ENCODE measurements around the gene TSC22D4.
"Not testable (repeated sequence)": the region's sequence is repeated elsewhere in the genome, so short reads cannot be mapped to it uniquely, and the experiment has no call there.

Gene TSC22D4

DNA sequence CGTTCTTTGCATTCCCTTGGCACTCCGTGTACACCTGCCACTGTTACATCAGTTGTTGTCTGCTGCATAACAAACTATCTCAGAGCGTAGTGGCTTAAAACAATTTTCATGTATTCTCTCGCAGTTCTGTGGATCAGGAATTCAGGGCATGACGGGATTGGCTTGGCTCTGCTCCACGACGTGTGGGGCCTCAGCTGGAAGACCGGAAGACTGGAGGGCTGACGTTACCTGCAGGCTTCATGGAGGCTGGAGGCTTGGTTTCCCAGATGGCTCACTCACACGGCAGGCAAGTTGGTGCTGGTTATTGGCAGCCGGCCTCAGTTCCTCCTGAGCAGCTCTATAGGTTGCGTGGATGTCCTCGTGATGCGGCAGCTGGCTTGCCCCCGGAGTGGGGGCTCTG is 30.2 kb upstream of the TSC22D4 start:
- DNase-seq (ENCODE audit: extremely low spot score), result no peak
- POLR2A ChIA-PET, result no interaction called here
- CTCF ChIA-PET, result no interaction called here
- TF ChIP-seq FOXK2 (IDR thresholded peaks at IDR 0.05), result no peak
- no peak for TF ChIP-seq ZNF384 (IDR thresholded peaks at IDR 0.05)
- TF ChIP-seq L3MBTL2 (conservative IDR thresholded peaks at IDR 0.05), result no peak
- TF ChIP-seq HDGF (IDR thresholded peaks at IDR 0.05; ENCODE audit: borderline replicate concordance), result no peak
- no peak for TF ChIP-seq SUZ12 (IDR thresholded peaks at IDR 0.05)
- TF ChIP-seq LEF1 (IDR thresholded peaks at IDR 0.05; ENCODE audit: borderline replicate concordance), result no peak
- TF ChIP-seq ELF4 (IDR thresholded peaks at IDR 0.05), result no peak
- no peak for TF ChIP-seq FOXM1 (IDR thresholded peaks at IDR 0.05; ENCODE audit: borderline replicate concordance)

GRCh38 chr7:100506356-100506923 is 27.4 kb upstream of the TSC22D4 start:
- ChIA-PET CTCF (interaction anchor here (0.6 to 0.8 kb wide), 2 partner anchors 37 to 54 kb away, joined by 4 to 7 read pairs; no protein-coding TSS in a partner anchor), POLR2A (interaction anchor here (0.9 kb wide), 1 partner anchor 28 kb away, joined by 3 read pairs; the partner anchor contains the start of gene TSC22D4)
- no peak for DNase-seq (ENCODE audit: extremely low spot score)
- TF ChIP-seq LEF1 (IDR thresholded peaks at IDR 0.05; ENCODE audit: borderline replicate concordance) (no peak), FOXA1 (IDR thresholded peaks at IDR 0.05) (no peak), PKNOX1 (IDR thresholded peaks at IDR 0.05) (peak; percentile 80)

DNA sequence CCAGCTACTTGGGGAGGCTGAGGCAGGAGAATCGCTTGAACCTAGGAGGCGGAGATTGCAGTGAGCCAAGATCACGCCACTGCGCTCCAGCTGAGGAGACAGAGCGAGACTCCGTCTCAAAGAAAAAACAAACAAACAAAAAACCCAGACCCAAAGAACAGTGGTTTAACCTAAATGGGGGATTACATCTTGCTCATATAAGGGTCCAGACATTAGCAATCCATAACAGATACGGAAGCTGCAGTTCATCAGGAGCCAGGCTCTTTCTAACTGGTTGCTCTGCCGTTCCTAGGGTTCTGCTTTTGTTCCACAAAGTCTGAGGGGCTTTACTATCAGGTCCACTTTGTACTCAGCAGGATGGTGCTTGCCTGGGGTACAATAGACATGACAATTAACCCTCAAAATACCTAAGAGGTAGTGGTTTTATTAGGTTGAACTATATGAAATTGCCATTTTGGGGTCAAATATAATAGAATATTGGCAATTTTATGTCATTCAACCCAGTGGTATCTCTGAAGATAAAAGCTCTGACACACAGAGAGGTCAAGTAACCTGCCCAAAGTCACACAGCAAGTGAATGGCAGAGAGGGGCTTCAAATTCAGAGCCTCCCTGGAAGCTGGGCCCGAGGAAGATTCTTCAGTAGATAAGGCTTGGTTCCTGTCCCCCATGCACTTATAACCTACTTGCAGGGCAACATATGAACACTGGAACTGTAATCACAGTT is 26.0 kb upstream of the TSC22D4 start:
- DNase-seq (ENCODE audit: extremely low spot score), result no peak
- POLR2A ChIA-PET, result no interaction called here
- CTCF ChIA-PET, result interaction anchor here (0.7 kb wide), 2 partner anchors 22 to 285 kb away, joined by 3 to 6 read pairs; partner anchors contain the start of gene PVRIG
- TF ChIP-seq FOXK2 (IDR thresholded peaks at IDR 0.05) (no peak), NFRKB (IDR thresholded peaks at IDR 0.05) (no peak)

- ChIA-PET POLR2A (interaction anchor here (0.7 kb wide), 1 partner anchor 122 kb away, joined by 3 read pairs; no protein-coding TSS in a partner anchor), CTCF (interaction anchor here (1.1 kb wide), 1 partner anchor 58 kb away, joined by 3 read pairs; no protein-coding TSS in a partner anchor)
- 0 out of 2 replicates have a peak, but pooled peaks have one; percentile 16 for TF ChIP-seq ZNF384 (IDR thresholded peaks at IDR 0.05)
- not testable (repeated sequence) for DNase-seq (ENCODE audit: extremely low spot score)
Observed at GRCh38 chr7:100504031-100504430, 25.0 kb upstream of the TSC22D4 start.

- POLR2A ChIA-PET; DNase-seq (ENCODE audit: extremely low spot score): not testable (repeated sequence)
- CTCF ChIA-PET, result interaction anchor here (0.5 kb wide), 1 partner anchor 257 kb away, joined by 3 read pairs; no protein-coding TSS in a partner anchor
Observed at GRCh38 chr7:100500743-100501142, 21.7 kb upstream of the TSC22D4 start.

GRCh38 chr7:100496509-100496908 is 17.5 kb upstream of the TSC22D4 start:
- TF ChIP-seq BHLHE40 (IDR thresholded peaks at IDR 0.05; ENCODE audit: borderline replicate concordance), result no peak
- DNase-seq (ENCODE audit: extremely low spot score), result no peak
- ChIA-PET POLR2A (interaction anchor here (0.7 kb wide), 1 partner anchor 392 kb away, joined by 4 read pairs; no protein-coding TSS in a partner anchor), CTCF (interaction anchor here (0.7 to 1.3 kb wide), 2 partner anchors 19 to 34 kb away, joined by 3 to 5 read pairs; no protein-coding TSS in a partner anchor)

DNA sequence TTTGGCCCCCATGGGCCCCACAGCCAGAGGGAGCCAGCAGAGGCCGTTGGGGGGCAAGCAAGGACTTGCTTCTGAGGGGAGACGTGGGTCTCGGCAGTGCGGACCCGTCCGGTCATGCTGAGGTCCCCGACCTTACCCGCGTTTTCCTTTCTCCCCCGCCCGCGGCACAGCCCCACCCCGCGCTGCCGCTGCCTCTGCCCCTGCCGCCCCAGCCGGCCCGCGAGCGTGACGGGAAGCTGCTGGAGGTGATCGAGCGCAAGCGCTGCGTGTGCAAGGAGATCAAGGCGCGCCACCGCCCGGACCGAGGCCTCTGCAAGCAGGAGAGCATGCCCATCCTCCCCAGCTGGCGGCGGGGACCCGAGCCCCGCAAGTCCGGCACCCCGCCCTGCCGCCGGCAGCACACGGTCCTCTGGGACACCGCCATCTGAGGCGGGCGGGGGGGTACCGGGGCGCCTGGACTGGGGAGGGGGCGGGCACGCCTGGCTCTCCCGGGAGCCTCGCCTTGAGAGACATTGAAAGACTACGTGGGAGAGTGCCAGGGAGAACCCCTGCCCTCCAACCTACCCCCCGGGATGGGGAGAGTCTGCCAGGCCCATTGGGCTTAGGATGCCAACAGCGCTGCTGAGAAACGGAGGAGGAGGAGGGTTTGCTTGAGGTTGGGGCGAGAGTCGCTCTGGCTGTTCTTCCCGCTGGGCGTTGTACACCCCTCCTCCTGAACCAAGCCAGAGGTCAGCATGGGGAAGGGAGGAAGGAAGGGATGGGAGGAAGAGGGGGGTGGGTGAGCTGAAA is 14.7 kb upstream of the TSC22D4 start:
- ChIA-PET POLR2A (interaction anchor here (1.1 kb wide), 1 partner anchor 57 kb away, joined by 3 read pairs; the partner anchor contains the start of gene PPP1R35), CTCF (interaction anchor here (0.7 kb wide), 1 partner anchor 197 kb away, joined by 4 read pairs; no protein-coding TSS in a partner anchor)
- DNase-seq (ENCODE audit: extremely low spot score), result no peak

More for the DNA sequence above, 14.7 kb upstream of the TSC22D4 start:
- no peak for TF ChIP-seq CTBP1 (IDR thresholded peaks at IDR 0.05; ENCODE audit: borderline replicate concordance)
- no peak for TF ChIP-seq L3MBTL2 (conservative IDR thresholded peaks at IDR 0.05)
- no peak for TF ChIP-seq ARNT (IDR thresholded peaks at IDR 0.05)
- TF ChIP-seq ELF4 (IDR thresholded peaks at IDR 0.05), result no peak
- TF ChIP-seq PKNOX1 (IDR thresholded peaks at IDR 0.05), result no peak
- no peak for TF ChIP-seq FOXA1 (IDR thresholded peaks at IDR 0.05)
- TF ChIP-seq LEF1 (IDR thresholded peaks at IDR 0.05; ENCODE audit: borderline replicate concordance), result no peak
